Activated CD4-positive, alpha-beta memory T cell treated with anti-CD3 and anti-CD28 coated beads, Interleukin-2, amount 10 ng/mL, durations not matched to agents 7 days and 5 days (primary cell): ENCODE results near the gene PPT1. TPM values are rescaled to one million over a fixed set of nuclear protein-coding genes. Genes with fewer than 3 reads are reported as not detected.
"Not testable (repeated sequence)": the region's sequence is repeated elsewhere in the genome, so short reads cannot be mapped to it uniquely, and the experiment has no call there.

Experiments used
- CTCF ChIA-PET: fragments of 350-600 bp; sonication (Branson Sonifier 250); formaldehyde crosslinking; loops from one replicate; lab custom pipeline; 2021; ENCODE audit warnings: antibody characterized with exemption, inconsistent platforms; lab: Charles Lee
- POLR2A ChIA-PET: fragments of 350-600 bp; sonication (Branson Sonifier 250); formaldehyde crosslinking; loops from one replicate; lab custom pipeline; 2021; ENCODE audit warnings: antibody characterized with exemption; lab: Charles Lee
- DNase-seq: peaks from one replicate; pipeline ENCODE4 v3.0.0-alpha.2; 2020
- H3K27ac Mint-ChIP-seq: one replicate; pipeline ENCODE4 v1.8.0; 2021; ENCODE audit warnings: mild to moderate bottlenecking, mixed read lengths
- H3K27me3 Mint-ChIP-seq: one replicate; pipeline ENCODE4 v1.8.0; 2021; ENCODE audit warnings: mixed read lengths
- H3K36me3 Mint-ChIP-seq: one replicate; pipeline ENCODE4 v1.8.0; 2021; ENCODE audit warnings: low read depth, mixed read lengths
- H3K4me1 Mint-ChIP-seq: one replicate; pipeline ENCODE4 v1.8.0; 2021; ENCODE audit warnings: mixed read lengths
- H3K4me3 Mint-ChIP-seq: one replicate; pipeline ENCODE4 v1.8.0; 2021; ENCODE audit warnings: mild to moderate bottlenecking, mixed read lengths
- H3K9me3 Mint-ChIP-seq: one replicate; pipeline ENCODE4 v1.8.0; 2021; ENCODE audit warnings: mixed read lengths
- total RNA-seq, 2 experiments: library from RNA; stranded (reverse); gene quantifications; one replicate each; pipeline ENCODE4 v1.2.3, GENCODE V29; 2021

PPT1 gene
- total RNA-seq, 2 experiments from 2014 or later: 76.9 to 83.4 TPM

- H3K4me3 Mint-ChIP-seq: no peak overlapping the region
- H3K4me1 Mint-ChIP-seq: no peaks in the 10 kb centered on the region
- peaks cover 5% of the 10 kb centered on the region for H3K36me3 Mint-ChIP-seq
- H3K9me3 Mint-ChIP-seq: peaks cover 37% of the 10 kb centered on the region
- no peak overlapping the region for H3K27ac Mint-ChIP-seq
- DNase-seq: no peak
- peaks cover 25% of the 10 kb centered on the region for H3K27me3 Mint-ChIP-seq
- POLR2A ChIA-PET: no interaction called here
- CTCF ChIA-PET: no interaction called here
Measured at GRCh38 chr1:40110389-40110788, 13.3 kb upstream of the PPT1 start.

GRCh38 chr1:40107290-40107959, 10.4 kb upstream of the PPT1 start:
- no peak overlapping the region for H3K27ac Mint-ChIP-seq
- peaks cover 3% of the 10 kb centered on the region for H3K4me1 Mint-ChIP-seq
- H3K27me3 Mint-ChIP-seq: peaks cover 15% of the 10 kb centered on the region
- peaks cover 11% of the 10 kb centered on the region for H3K36me3 Mint-ChIP-seq
- CTCF ChIA-PET: no interaction called here
- no peak for DNase-seq
- no peak overlapping the region for H3K4me3 Mint-ChIP-seq
- POLR2A ChIA-PET: no interaction called here
- peaks cover 35% of the 10 kb centered on the region for H3K9me3 Mint-ChIP-seq

- H3K4me1 Mint-ChIP-seq: peaks cover 3% of the 10 kb centered on the region
Measured at GRCh38 chr1:40105028-40105427, 8.0 kb upstream of the PPT1 start.

GRCh38 chr1:40102896-40103295, 5.8 kb upstream of the PPT1 start:
- ChIA-PET POLR2A (no interaction called here), CTCF (interaction anchor here (2.2 kb wide), 1 partner anchor 50 kb away, joined by 6 read pairs; no protein-coding TSS in a partner anchor)
- no peak overlapping the region for H3K4me3 Mint-ChIP-seq
- no peak for DNase-seq
- peaks cover 17% of the 10 kb centered on the region for H3K9me3 Mint-ChIP-seq
- peaks cover 10% of the 10 kb centered on the region for H3K36me3 Mint-ChIP-seq
- H3K4me1 Mint-ChIP-seq: peaks cover 3% of the 10 kb centered on the region
- H3K27ac Mint-ChIP-seq: no peak overlapping the region
- peaks cover 12% of the 10 kb centered on the region for H3K27me3 Mint-ChIP-seq

More at GRCh38 chr1:40105028-40105427, 8.0 kb upstream of the PPT1 start:
- DNase-seq: no peak
- H3K4me3 Mint-ChIP-seq: no peak overlapping the region
- H3K27me3 Mint-ChIP-seq: peaks cover 11% of the 10 kb centered on the region
- no peak overlapping the region for H3K27ac Mint-ChIP-seq
- peaks cover 28% of the 10 kb centered on the region for H3K9me3 Mint-ChIP-seq
- CTCF ChIA-PET: interaction anchor here (2.2 kb wide), 1 partner anchor 48 kb away, joined by 6 read pairs; no protein-coding TSS in a partner anchor
- H3K36me3 Mint-ChIP-seq: peaks cover 10% of the 10 kb centered on the region
- POLR2A ChIA-PET: interaction anchor here (0.7 kb wide), 1 partner anchor 56 kb away, joined by 4 read pairs; the partner anchor contains the start of gene RLF

GRCh38 chr1:40102038-40102437, 5.0 kb upstream of the PPT1 start:
- POLR2A ChIA-PET: no interaction called here
- H3K36me3 Mint-ChIP-seq: peaks cover 10% of the 10 kb centered on the region

GRCh38 chr1:40096646-40096976, 441 bp downstream of the PPT1 start:
- Mint-ChIP-seq H3K27ac (peak overlapping the region; percentile 75), H3K4me3 (peak overlapping the region; percentile 87), H3K27me3 (peaks cover 6% of the 10 kb centered on the region), H3K4me1 (peaks cover 42% of the 10 kb centered on the region), H3K36me3 (peaks cover 36% of the 10 kb centered on the region), H3K9me3 (peaks cover 3% of the 10 kb centered on the region)
- no peak for DNase-seq
- ChIA-PET POLR2A (interaction anchor here (0.6 to 1.6 kb wide), 8 partner anchors 9 to 161 kb away, joined by 3 to 6 read pairs (median 4); partner anchors contain the start of gene ZMPSTE24), CTCF (interaction anchor here (0.8 to 1.8 kb wide), 4 partner anchors 9 to 219 kb away, joined by 3 to 8 read pairs (median 4); partner anchors contain the start of gene TRIT1)

More at GRCh38 chr1:40102038-40102437, 5.0 kb upstream of the PPT1 start:
- DNase-seq: no peak
- Mint-ChIP-seq H3K4me3 (no peak overlapping the region), H3K27ac (no peak overlapping the region), H3K9me3 (peaks cover 17% of the 10 kb centered on the region), H3K27me3 (peaks cover 12% of the 10 kb centered on the region), H3K4me1 (peaks cover 9% of the 10 kb centered on the region)
- CTCF ChIA-PET: no interaction called here

- CTCF ChIA-PET: interaction anchor here (0.8 to 1.8 kb wide), 2 partner anchors 8 to 12 kb away, joined by 3 to 8 read pairs; no protein-coding TSS in a partner anchor
- POLR2A ChIA-PET: interaction anchor here (0.8 to 1.0 kb wide), 2 partner anchors 8 to 22 kb away, joined by 3 read pairs; no protein-coding TSS in a partner anchor
- Mint-ChIP-seq H3K27ac (no peak overlapping the region), H3K4me1 (peaks cover 42% of the 10 kb centered on the region), H3K36me3 (peaks cover 42% of the 10 kb centered on the region), H3K9me3 (no peaks in the 10 kb centered on the region), H3K4me3 (peak overlapping the region; percentile 7), H3K27me3 (peaks cover 4% of the 10 kb centered on the region)
- no peak for DNase-seq
Measured at GRCh38 chr1:40095806-40096205, 1.2 kb downstream of the PPT1 start.

GRCh38 chr1:40094466-40095110, 2.5 kb downstream of the PPT1 start:
- Mint-ChIP-seq H3K9me3 (no peaks in the 10 kb centered on the region), H3K36me3 (peaks cover 52% of the 10 kb centered on the region), H3K27me3 (peaks cover under 1% of the 10 kb centered on the region), H3K4me3 (no peak overlapping the region), H3K27ac (no peak overlapping the region), H3K4me1 (peaks cover 42% of the 10 kb centered on the region)
- CTCF ChIA-PET: interaction anchor here (0.6 kb wide), 2 partner anchors 34 to 486 kb away, joined by 3 to 4 read pairs; no protein-coding TSS in a partner anchor
- POLR2A ChIA-PET: no interaction called here
- DNase-seq: no peak

GRCh38 chr1:40092706-40093639, 4.1 kb downstream of the PPT1 start:
- Mint-ChIP-seq H3K36me3 (peaks cover 61% of the 10 kb centered on the region), H3K27ac (no peak overlapping the region), H3K4me3 (no peak overlapping the region), H3K27me3 (no peaks in the 10 kb centered on the region), H3K9me3 (no peaks in the 10 kb centered on the region), H3K4me1 (peaks cover 42% of the 10 kb centered on the region)
- ChIA-PET CTCF (interaction anchor here (1.1 kb wide), 1 partner anchor 59 kb away, joined by 4 read pairs; no protein-coding TSS in a partner anchor), POLR2A (no interaction called here)
- DNase-seq: no peak

- Mint-ChIP-seq H3K4me3 (no peak overlapping the region), H3K27me3 (no peaks in the 10 kb centered on the region), H3K27ac (no peak overlapping the region), H3K9me3 (no peaks in the 10 kb centered on the region), H3K4me1 (peaks cover 36% of the 10 kb centered on the region), H3K36me3 (peaks cover 64% of the 10 kb centered on the region)
- DNase-seq: no peak
- POLR2A ChIA-PET: no interaction called here
- CTCF ChIA-PET: interaction anchor here (0.6 to 1.1 kb wide), 3 partner anchors 14 to 59 kb away, joined by 3 to 5 read pairs (median 4); no protein-coding TSS in a partner anchor
Measured at GRCh38 chr1:40092241-40092640, 4.8 kb downstream of the PPT1 start.

- ChIA-PET POLR2A (no interaction called here), CTCF (interaction anchor here (0.9 to 4.4 kb wide), 3 partner anchors 13 to 248 kb away, joined by 4 to 32 read pairs (median 5); no protein-coding TSS in a partner anchor)
- H3K36me3 Mint-ChIP-seq: peaks cover 65% of the 10 kb centered on the region
- no peaks in the 10 kb centered on the region for H3K9me3 Mint-ChIP-seq
- no peak overlapping the region for H3K27ac Mint-ChIP-seq
- H3K4me3 Mint-ChIP-seq: no peak overlapping the region
- H3K4me1 Mint-ChIP-seq: peaks cover 24% of the 10 kb centered on the region
- H3K27me3 Mint-ChIP-seq: no peaks in the 10 kb centered on the region
- DNase-seq: no peak
Measured at GRCh38 chr1:40090652-40091355, 6.2 kb downstream of the PPT1 start.

- H3K36me3 Mint-ChIP-seq: peaks cover 47% of the 10 kb centered on the region
- peak; percentile 55 for DNase-seq
- peaks cover 17% of the 10 kb centered on the region for H3K4me1 Mint-ChIP-seq
- H3K27ac Mint-ChIP-seq, H3K9me3 Mint-ChIP-seq, POLR2A ChIA-PET, H3K4me3 Mint-ChIP-seq, H3K27me3 Mint-ChIP-seq: not testable (repeated sequence)
- CTCF ChIA-PET: interaction anchor here (1.0 to 7.5 kb wide), 8 partner anchors 11 to 252 kb away, joined by 3 to 82 read pairs (median 6); partner anchors contain the start of gene PPT1
Measured at GRCh38 chr1:40084750-40085149, 12.3 kb downstream of the PPT1 start.
